Retinal pigment epithelial cell (primary cell): ENCODE results near the gene BAIAP2.
A peak's percentile ranks its signal among the peaks of the same experiment; 100 is the strongest.

Source experiments
- DNase-seq: peaks from one replicate; pipeline ENCODE4 v3.0.0-alpha.2; 2010; ENCODE audit warnings: low read depth
- H3K4me3 ChIP-seq: 2 replicates; pipeline ENCODE4 v1.5.1; 2011; ENCODE audit warnings: mild to moderate bottlenecking, low read length, control low read depth, moderate library complexity
- TF ChIP-seq, protein P1 (sequence below): conservative IDR thresholded peaks from 2 replicates; pipeline ENCODE4 v1.5.1; 2011; ENCODE audit warnings: low read depth, low read length, control low read depth, inconsistent platforms

BAIAP2 gene

GRCh38 chr17:81040791-81041337, 5.9 kb downstream of the BAIAP2 start:
- DNase-seq = no peak
- peak overlapping the region; percentile 19 for H3K4me3 ChIP-seq
- TF ChIP-seq, protein P1, sequence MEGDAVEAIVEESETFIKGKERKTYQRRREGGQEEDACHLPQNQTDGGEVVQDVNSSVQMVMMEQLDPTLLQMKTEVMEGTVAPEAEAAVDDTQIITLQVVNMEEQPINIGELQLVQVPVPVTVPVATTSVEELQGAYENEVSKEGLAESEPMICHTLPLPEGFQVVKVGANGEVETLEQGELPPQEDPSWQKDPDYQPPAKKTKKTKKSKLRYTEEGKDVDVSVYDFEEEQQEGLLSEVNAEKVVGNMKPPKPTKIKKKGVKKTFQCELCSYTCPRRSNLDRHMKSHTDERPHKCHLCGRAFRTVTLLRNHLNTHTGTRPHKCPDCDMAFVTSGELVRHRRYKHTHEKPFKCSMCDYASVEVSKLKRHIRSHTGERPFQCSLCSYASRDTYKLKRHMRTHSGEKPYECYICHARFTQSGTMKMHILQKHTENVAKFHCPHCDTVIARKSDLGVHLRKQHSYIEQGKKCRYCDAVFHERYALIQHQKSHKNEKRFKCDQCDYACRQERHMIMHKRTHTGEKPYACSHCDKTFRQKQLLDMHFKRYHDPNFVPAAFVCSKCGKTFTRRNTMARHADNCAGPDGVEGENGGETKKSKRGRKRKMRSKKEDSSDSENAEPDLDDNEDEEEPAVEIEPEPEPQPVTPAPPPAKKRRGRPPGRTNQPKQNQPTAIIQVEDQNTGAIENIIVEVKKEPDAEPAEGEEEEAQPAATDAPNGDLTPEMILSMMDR = peak; percentile 69

DNA sequence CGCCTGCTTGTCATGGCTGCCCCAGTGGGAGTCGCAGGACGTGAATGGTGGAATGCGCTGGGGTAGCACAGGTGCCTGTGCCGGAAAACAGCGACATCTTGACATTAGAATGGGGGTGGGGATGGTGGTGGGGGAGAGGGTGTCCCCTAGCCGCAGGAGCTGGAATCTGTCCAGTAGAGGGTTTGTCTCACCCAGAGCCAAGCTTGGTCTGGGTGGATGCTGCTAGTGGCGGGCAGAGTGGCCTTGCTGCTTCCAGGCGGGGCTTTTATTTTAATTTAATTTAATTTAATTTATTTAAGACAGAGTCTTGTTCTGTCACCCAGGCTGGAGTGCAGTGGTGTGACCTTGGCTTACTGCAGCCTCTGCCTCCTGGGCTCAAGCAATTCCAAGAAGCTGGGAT, 7.7 kb downstream of the BAIAP2 start:
- TF ChIP-seq, protein P1 = no peak

GRCh38 chr17:81043319-81043724, 8.4 kb downstream of the BAIAP2 start:
- H3K4me3 ChIP-seq = no peak overlapping the region
- TF ChIP-seq, protein P1 = no peak
- DNase-seq = no peak

More for the DNA sequence above, 7.7 kb downstream of the BAIAP2 start:
- no peak for DNase-seq
- H3K4me3 ChIP-seq = no peak overlapping the region

GRCh38 chr17:81043725-81044427, 8.9 kb downstream of the BAIAP2 start:
- TF ChIP-seq, protein P1 = no peak
- no peak overlapping the region for H3K4me3 ChIP-seq
- DNase-seq = peak; percentile 83

DNA sequence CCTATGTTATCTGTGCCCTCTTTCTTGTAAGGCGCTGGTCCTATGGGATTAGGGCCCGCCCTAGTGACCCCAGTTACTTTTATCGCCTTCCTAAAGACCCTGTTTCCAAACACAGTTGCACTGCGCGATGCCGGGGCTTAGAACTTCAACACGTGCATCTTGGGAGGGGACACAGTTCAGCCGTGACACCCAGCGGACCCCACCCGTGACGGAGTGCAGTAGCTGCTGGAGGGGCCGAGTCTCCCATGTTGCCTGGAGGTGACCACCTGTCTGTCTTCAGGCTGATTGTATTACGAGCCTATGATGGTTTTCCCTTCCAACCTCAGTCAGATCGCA, 9.4 kb downstream of the BAIAP2 start:
- DNase-seq = no peak
- TF ChIP-seq, protein P1 = no peak
- no peak overlapping the region for H3K4me3 ChIP-seq

DNA sequence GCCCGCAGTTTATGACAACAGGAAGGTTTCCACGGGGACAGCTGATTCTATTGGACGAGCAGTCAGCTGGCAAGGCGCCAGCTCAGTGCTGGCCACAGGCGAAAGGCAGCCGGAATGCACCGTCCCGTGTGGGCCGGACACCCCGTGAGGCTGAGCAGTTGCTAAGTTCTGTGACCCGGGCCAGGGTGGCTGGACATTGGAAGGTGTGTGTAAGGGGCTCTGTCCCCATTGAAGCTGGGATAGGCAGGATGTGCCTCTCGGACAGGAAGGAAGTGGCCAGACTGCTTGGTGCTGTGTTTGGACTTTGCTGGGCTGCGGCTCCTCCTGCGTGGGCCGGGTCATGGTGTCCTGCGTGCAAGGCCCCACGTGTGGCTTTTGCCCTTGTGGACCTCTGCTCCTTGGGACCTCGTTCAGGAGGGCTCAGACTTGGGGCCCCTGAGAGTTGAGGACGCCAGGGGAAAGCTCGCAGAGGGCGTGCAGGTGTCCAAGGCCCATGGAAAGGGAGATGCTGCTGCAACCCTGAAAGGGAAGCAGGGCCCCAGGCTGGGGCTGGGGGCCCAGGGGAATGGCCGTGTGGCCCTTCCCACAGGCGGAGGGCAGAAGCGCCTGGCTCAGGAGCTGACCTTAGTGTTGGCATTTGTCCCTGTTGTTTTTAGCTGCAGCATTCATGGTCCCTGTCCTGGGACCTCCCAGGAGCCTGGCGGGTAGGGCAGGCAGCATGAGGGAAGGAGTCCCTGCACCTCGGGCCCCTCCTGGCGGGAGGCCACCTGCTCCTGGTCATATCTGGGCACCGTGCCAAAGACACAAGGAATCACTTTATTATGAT, 10.0 kb downstream of the BAIAP2 start:
- DNase-seq = no peak
- H3K4me3 ChIP-seq = no peak overlapping the region
- TF ChIP-seq, protein P1 = no peak
